ENCODE data around the gene NDEL1. TPM values are rescaled to one million over a fixed set of nuclear protein-coding genes. Genes with fewer than 3 reads are reported as not detected.

Gene NDEL1
- total and polyA plus RNA-seq, 9 of the 15 experiments (the other 6 are each of a cell fraction or from before 2014, with no cell fraction given): 0.86 to 30.5 (median 22.7) TPM

DNA sequence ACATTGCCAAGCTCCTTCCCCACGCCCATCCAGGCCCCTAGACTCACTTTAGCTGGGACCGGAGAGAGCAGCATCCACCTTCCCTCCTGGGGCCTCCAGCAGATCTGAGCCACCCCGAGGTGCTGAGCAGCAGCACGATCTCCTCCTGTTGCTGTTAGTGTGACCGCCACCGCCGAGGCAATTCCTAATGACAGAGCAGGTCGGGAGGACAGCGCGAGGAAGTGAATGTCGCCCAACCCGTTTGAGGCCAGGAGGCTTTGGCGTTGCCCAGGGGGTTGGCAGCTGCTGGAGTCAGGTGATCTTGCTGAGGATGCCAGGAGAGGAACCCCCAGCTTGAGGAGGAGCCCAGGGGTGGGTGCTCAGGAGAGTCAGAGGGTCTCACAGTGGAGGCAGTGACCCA lies 38.0 kb upstream of the NDEL1 start, which contains the start of gene RNF222:
Gene RNF222 (minus strand): TSS at position 192 of the 400 bp plus-strand sequence. CDS start 4,366 bp downstream, outside the sequence.
- peaks cover 0 to 15% of the 10 kb centered on the region in 2 experiments; a peak in 3 of 5 replicates for H3K4me1 ChIP-seq (replicated peaks in 1 of 2; ENCODE audit: control insufficient read depth in 2 of 2, insufficient read depth in 2 of 2, low read length in 2 of 2)
- H3K36me3 ChIP-seq (ENCODE audit: control insufficient read depth, insufficient read depth, low read length): no peaks in the 10 kb centered on the region
- H3K27ac ChIP-seq (ENCODE audit: extremely low read depth, low read depth, low read length): no peak within 1 kb of the TSS
- no peak within 1 kb of the TSS for H3K4me2 ChIP-seq (ENCODE audit: insufficient read depth, low read length)
- ChIA-PET POLR2A (interaction anchor here (1.1 kb wide), 1 partner anchor 14 kb away, joined by 4 read pairs; no protein-coding TSS in a partner anchor), CTCF (ENCODE audit: low intra/inter-chr PET ratio) (no interaction called here)
- no peaks in the 10 kb centered on the region for H3K9me3 ChIP-seq (replicated peaks; ENCODE audit: control insufficient read depth, insufficient read depth, low read depth, low read length)
- WGBS (ENCODE audit: insufficient coverage, low coverage, missing lambda C conversion rate): 5% methylated on average over 11 of the region's 13 CpGs
- ATAC-seq (peak; percentile 47; the same call in 1 of the 3 replicates), DNase-seq (ENCODE audit: extremely low read depth in 1 of 4, low spot score in 3 of 4) (no peak), FAIRE-seq (no peak)
- H3K79me2 ChIP-seq (ENCODE audit: control insufficient read depth, insufficient read depth, low read length): no peaks in the 10 kb centered on the region
- H4K20me1 ChIP-seq (replicated peaks; ENCODE audit: control insufficient read depth, insufficient read depth, low read length): no peaks in the 10 kb centered on the region
- H2AFZ ChIP-seq (ENCODE audit: low read depth, low read length): no peak within 1 kb of the TSS
- no peaks in the 10 kb centered on the region for H3K9me1 ChIP-seq (ENCODE audit: control insufficient read depth, insufficient read depth, low read length)
- intact Hi-C loops (cut with micrococcal nuclease): no loop called here
- peak within 1 kb of the TSS in 1 of 2 experiments; percentile 77; a peak in 2 of 4 replicates for H3K9ac ChIP-seq (ENCODE audit: insufficient read depth in 1 of 2, low read depth in 2 of 2, low read length in 2 of 2)
- TF ChIP-seq, protein P1, sequence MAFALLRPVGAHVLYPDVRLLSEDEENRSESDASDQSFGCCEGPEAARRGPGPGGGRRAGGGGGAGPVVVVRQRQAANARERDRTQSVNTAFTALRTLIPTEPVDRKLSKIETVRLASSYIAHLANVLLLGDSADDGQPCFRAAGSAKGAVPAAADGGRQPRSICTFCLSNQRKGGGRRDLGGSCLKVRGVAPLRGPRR (CRISPR knock-in tag; IDR thresholded peaks at IDR 0.05): no peak
- TF ChIP-seq CEBPG (CRISPR knock-in tag; IDR thresholded peaks at IDR 0.05) (no peak), CEBPG (tag; conservative IDR thresholded peaks at IDR 0.05 in 1 of 2, IDR thresholded peaks at IDR 0.05 in 1 of 2) (no peak), ZNF551 (CRISPR knock-in tag; IDR thresholded peaks at IDR 0.05) (no peak), NFIC (IDR thresholded peaks at IDR 0.05) (peak; percentile 67; the same call in 1 of the 2 replicates), ZNF124 (CRISPR knock-in tag; IDR thresholded peaks at IDR 0.05) (no peak), ZSCAN32 (CRISPR knock-in tag; IDR thresholded peaks at IDR 0.05) (no peak)
- TF ChIP-seq, protein P2, sequence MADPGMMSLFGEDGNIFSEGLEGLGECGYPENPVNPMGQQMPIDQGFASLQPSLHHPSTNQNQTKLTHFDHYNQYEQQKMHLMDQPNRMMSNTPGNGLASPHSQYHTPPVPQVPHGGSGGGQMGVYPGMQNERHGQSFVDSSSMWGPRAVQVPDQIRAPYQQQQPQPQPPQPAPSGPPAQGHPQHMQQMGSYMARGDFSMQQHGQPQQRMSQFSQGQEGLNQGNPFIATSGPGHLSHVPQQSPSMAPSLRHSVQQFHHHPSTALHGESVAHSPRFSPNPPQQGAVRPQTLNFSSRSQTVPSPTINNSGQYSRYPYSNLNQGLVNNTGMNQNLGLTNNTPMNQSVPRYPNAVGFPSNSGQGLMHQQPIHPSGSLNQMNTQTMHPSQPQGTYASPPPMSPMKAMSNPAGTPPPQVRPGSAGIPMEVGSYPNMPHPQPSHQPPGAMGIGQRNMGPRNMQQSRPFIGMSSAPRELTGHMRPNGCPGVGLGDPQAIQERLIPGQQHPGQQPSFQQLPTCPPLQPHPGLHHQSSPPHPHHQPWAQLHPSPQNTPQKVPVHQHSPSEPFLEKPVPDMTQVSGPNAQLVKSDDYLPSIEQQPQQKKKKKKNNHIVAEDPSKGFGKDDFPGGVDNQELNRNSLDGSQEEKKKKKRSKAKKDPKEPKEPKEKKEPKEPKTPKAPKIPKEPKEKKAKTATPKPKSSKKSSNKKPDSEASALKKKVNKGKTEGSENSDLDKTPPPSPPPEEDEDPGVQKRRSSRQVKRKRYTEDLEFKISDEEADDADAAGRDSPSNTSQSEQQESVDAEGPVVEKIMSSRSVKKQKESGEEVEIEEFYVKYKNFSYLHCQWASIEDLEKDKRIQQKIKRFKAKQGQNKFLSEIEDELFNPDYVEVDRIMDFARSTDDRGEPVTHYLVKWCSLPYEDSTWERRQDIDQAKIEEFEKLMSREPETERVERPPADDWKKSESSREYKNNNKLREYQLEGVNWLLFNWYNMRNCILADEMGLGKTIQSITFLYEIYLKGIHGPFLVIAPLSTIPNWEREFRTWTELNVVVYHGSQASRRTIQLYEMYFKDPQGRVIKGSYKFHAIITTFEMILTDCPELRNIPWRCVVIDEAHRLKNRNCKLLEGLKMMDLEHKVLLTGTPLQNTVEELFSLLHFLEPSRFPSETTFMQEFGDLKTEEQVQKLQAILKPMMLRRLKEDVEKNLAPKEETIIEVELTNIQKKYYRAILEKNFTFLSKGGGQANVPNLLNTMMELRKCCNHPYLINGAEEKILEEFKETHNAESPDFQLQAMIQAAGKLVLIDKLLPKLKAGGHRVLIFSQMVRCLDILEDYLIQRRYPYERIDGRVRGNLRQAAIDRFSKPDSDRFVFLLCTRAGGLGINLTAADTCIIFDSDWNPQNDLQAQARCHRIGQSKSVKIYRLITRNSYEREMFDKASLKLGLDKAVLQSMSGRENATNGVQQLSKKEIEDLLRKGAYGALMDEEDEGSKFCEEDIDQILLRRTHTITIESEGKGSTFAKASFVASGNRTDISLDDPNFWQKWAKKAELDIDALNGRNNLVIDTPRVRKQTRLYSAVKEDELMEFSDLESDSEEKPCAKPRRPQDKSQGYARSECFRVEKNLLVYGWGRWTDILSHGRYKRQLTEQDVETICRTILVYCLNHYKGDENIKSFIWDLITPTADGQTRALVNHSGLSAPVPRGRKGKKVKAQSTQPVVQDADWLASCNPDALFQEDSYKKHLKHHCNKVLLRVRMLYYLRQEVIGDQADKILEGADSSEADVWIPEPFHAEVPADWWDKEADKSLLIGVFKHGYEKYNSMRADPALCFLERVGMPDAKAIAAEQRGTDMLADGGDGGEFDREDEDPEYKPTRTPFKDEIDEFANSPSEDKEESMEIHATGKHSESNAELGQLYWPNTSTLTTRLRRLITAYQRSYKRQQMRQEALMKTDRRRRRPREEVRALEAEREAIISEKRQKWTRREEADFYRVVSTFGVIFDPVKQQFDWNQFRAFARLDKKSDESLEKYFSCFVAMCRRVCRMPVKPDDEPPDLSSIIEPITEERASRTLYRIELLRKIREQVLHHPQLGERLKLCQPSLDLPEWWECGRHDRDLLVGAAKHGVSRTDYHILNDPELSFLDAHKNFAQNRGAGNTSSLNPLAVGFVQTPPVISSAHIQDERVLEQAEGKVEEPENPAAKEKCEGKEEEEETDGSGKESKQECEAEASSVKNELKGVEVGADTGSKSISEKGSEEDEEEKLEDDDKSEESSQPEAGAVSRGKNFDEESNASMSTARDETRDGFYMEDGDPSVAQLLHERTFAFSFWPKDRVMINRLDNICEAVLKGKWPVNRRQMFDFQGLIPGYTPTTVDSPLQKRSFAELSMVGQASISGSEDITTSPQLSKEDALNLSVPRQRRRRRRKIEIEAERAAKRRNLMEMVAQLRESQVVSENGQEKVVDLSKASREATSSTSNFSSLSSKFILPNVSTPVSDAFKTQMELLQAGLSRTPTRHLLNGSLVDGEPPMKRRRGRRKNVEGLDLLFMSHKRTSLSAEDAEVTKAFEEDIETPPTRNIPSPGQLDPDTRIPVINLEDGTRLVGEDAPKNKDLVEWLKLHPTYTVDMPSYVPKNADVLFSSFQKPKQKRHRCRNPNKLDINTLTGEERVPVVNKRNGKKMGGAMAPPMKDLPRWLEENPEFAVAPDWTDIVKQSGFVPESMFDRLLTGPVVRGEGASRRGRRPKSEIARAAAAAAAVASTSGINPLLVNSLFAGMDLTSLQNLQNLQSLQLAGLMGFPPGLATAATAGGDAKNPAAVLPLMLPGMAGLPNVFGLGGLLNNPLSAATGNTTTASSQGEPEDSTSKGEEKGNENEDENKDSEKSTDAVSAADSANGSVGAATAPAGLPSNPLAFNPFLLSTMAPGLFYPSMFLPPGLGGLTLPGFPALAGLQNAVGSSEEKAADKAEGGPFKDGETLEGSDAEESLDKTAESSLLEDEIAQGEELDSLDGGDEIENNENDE (IDR thresholded peaks at IDR 0.05; ENCODE audit: low read depth, low read length): no peak
- in situ Hi-C loops (cut with MboI): loop anchor here (25.0 kb wide), 1 partner anchor 1140 kb away; no protein-coding TSS in a partner anchor
- H3K4me3 ChIP-seq: no peak within 1 kb of the TSS
- no TSS peak for BruUV-seq (replicated peaks)
- H3K27me3 ChIP-seq (ENCODE audit: control insufficient read depth in 2 of 2, insufficient read depth in 2 of 2, low read length in 2 of 2): peaks cover 0 to 19% of the 10 kb centered on the region in 2 experiments; a peak in 3 of 5 replicates

All from K562 (cell line).